Middle frontal gyrus (tissue), 1 donor: Measurements from ENCODE around the gene PRTN3.
A peak's percentile ranks its signal among the peaks of the same experiment; 100 is the strongest.

Source experiments
- DNase-seq: peaks from one replicate; pipeline ENCODE4 v3.0.0-alpha.2; 2015; ENCODE audit warnings: low spot score; ENCODE audit errors: extremely low spot score

The PRTN3 gene, protein sequence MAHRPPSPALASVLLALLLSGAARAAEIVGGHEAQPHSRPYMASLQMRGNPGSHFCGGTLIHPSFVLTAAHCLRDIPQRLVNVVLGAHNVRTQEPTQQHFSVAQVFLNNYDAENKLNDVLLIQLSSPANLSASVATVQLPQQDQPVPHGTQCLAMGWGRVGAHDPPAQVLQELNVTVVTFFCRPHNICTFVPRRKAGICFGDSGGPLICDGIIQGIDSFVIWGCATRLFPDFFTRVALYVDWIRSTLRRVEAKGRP

DNA sequence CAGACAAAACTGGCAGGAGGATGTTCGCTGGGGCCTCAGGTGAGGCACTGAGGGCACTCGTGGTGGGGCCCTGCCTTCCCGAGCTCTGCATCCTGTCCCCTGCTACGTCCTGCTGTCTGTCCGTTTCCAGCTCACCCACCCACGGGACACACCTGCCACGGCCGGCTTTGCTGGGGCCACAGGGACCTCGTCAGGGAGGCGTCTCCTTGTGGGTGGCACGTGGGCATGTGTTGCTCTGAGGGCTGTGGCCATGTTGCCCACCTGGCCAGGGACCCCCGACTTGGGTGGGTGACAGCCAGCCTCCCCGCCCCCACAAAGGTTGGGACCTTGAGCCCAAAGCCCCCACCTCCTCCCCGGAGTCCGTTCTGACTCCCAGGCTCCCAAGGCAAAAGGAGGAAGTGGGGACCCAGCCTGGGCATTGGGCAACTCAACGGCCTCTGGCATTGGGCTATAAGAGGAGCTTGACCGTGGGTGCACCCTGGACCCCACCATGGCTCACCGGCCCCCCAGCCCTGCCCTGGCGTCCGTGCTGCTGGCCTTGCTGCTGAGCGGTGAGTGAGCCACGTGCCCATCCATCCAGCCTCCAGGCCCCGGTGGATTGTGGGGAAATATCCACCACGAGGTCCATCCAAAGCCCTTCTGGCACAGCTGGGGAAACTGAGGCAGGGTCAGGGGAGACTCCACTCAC lies at the start of gene PRTN3:
PRTN3 (plus strand) TSS at position 481 of the 688 bp plus-strand sequence; CDS start at position 491, 10 bp downstream.
- no peak for DNase-seq

DNA sequence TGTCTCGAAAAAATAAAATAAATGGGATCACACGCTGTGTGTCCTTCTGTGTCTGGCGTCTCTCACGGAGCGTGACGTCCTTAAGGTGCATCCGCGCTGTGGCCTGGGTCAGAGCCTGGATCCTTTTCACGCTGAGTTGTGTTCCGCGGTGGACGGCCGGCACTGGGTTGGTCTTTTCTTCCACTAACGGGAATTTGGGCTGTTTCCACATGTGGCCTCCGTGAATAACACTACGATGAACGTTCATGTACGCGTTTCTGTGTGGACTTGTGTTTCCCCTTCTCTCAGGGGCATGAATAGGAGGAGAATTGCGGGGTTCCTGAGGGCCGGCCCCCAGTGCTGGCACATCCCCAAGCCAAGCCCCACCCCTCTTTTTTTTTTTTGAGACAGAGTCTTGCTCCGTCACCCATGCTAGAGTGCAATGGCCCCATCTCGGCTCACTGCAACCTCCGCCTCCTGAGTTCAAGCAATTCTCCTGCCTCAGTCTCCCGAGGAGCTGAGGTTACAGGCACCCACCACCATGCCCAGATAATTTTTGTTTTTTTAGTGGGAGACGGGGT lies 49.7 kb upstream of the PRTN3 start:
- DNase-seq, result no peak

DNA sequence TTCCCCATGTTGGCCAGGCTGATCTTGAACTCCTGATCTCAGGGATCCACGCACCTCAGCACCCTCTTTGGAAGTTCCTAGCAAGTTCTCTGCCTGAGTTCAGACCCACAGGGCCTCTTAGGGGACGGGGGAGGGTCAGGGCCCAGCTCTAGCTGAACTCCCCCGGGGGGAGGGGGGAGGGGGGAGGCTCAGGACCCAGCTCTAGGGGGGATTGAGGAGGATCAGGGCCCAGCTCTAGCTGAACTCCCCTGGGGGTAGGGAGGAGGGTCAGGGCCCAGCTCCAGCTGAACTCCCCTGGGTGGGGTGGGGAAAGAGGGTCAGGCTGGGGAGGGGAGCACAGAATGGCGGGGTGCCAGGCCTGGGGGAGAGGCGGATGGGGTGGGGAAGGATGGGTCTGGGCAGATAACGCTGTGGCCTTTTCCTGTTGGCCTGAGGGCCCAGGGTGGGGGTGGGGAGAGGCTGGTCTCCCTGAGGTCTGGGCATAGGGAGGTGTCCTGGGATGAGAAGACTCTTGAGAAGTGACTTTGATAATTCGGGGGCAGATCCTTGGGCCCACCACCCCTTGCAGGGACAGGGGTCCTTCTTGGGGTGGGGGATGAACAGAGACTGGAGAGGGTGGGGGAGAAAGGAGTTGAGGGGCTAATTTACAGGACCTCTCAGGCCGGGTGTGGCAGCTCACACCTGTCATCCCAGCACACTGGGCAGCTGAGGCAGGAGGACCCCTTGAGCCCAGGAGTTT lies 49.1 kb upstream of the PRTN3 start:
- no peak for DNase-seq

DNA sequence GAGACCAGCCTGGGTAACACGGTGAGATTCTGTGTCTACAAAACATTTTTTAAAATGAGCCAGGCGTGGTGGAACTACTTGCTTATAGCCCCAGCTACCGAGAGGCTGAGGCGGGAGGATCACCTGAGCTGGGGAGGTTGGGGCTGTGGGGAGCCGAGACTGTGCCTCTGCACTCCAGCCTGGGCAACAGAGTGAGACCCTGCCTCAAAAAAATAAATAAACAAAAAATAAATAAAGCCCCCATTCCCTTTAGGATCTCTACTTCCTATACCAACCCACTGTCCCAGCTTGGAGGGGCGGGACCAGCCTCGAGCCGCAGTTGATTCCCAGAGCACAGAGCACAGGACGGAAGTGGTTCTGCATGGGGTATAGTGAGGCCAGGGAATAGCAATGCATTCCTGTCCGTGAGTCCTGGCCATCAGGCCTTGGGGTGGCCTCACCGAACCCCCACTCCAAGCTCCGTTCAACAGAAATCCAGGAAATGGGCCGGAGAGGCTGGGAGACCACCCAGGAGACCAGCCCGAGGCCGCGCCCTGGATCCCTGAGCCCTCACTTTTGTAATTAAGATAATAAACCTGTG lies 48.4 kb upstream of the PRTN3 start:
- no peak for DNase-seq

DNA sequence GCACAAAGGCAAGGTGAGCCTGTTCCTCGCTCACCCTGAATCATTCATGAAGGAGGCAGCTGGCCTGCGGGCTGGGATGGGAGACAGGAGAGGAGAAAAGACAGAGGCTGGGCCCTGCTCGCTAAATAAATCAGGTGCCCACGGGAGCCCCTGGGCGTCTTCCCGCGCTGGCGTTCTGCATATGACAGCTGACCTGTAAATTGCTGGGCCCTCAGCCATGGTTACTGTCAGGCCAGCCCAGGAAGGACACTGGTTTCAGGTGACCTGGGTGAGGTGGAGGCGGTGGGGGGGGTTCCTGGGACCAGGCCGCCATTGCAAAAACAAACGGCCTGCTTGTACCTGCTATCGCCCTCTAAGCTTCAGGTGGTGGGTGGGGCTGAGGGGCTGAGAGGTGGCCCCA lies 47.0 kb upstream of the PRTN3 start:
- no peak for DNase-seq

DNA sequence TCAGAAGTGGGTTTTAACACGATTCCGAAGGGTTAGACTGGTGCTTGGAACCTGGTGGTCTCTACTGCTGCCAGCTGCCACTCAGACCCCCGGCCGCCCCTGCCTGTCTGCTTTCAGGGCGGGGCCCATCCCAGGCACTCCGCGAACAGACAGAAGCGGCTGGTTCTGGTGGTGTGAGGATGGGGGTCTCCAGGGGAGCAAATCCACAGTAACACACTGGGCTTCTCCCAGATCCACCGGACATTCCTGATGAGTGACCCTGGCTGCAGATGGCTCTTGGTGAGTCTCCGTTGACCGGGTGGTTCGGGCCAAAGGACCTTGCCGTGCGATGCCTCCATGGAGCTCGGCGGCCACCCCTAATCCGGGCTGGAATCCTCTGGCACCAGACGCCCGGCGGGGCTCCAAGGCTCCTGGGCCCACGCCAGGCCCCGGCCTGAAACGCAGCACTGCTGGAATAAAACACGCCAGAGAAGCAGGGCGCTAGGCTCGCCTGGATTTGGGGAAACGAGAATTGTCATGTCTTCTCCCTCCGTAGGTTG lies 45.7 kb upstream of the PRTN3 start:
- no peak for DNase-seq

DNA sequence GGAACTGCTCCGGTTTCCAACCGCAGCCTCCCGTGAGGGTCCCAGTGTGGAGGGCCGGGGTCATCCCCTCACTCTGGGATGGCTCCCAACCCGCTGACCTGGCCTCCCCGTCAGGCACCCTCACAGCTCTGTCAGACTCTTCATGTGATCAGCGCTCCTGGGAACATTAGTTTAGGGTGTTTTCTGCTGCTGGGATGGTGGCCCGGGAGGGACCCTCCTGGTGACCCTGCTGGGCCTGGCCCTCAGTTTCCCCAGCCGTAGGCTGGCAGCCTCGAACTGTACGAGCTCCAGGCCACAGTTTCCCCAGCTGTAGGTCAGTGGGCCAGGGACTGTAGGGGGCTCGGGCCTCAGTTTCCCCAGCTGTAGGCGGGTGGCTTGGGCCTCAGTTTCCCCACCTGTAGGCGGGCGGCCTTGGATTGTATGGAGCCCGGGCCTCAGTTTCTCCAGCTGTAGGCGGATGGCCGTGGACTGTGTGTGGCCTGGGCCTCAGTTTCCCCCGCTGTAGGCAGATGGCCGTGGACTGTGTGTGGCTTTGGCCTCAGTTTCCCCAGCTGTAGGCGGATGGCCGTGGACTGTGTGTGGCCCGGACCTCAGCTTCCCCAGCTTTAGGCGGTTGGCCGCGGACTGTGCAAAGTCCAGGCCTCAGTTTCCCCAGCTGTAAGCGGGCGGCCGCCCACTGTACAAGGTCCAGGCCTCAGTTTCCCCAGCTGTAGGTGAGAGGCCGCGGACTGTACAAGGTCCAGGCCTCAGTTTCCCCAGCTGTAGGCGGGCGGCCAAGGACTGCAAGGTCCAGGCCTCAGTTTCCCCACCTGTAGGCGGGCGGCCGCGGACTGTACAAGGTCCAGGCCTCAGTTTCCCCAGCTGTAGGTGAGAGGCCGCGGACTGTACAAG lies 44.9 kb upstream of the PRTN3 start:
- no peak for DNase-seq

DNA sequence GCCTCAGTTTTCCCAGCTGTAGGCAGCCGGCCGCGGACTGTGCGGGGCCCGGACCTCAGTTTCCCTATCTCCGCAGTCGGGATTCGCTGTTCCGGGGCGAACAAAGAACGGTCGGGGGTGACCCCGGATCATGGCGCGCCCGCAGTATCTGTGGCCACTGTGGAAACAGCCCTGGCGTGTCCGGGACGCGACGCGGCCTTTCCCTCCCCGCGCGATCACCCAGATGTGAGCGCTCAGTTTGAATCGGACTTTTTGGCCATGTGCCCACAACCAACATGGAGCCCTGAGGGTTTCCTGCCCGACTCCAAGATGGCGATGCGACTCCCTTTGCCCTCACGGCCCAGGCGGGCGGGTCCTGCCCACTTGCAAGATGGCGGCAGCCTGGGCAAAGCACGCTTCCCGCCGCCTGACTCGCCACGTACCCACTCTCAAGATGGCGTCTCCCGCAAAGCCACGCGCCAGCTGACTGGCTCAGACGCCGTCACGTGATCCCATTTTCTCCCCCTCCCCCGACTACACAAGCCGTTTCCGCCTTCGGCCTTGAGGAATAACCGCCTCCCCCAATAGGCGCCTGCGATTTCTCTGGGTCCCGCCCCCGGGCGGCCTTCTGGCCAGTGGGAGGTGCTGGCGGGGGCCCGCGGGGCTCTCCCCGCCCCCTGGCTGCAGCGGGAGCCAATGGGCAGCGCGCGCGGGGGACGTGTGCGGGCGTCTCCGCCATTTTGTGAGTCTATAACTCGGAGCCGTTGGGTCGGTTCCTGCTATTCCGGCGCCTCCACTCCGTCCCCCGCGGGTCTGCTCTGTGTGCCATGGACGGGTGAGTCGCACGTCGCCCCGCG lies 43.9 kb upstream of the PRTN3 start, which contains the start of gene PTBP1:
PTBP1 (plus strand) TSS at position 761 of the 836 bp plus-strand sequence; CDS start at position 807, 46 bp downstream.
- DNase-seq, result peak; percentile 99

DNA sequence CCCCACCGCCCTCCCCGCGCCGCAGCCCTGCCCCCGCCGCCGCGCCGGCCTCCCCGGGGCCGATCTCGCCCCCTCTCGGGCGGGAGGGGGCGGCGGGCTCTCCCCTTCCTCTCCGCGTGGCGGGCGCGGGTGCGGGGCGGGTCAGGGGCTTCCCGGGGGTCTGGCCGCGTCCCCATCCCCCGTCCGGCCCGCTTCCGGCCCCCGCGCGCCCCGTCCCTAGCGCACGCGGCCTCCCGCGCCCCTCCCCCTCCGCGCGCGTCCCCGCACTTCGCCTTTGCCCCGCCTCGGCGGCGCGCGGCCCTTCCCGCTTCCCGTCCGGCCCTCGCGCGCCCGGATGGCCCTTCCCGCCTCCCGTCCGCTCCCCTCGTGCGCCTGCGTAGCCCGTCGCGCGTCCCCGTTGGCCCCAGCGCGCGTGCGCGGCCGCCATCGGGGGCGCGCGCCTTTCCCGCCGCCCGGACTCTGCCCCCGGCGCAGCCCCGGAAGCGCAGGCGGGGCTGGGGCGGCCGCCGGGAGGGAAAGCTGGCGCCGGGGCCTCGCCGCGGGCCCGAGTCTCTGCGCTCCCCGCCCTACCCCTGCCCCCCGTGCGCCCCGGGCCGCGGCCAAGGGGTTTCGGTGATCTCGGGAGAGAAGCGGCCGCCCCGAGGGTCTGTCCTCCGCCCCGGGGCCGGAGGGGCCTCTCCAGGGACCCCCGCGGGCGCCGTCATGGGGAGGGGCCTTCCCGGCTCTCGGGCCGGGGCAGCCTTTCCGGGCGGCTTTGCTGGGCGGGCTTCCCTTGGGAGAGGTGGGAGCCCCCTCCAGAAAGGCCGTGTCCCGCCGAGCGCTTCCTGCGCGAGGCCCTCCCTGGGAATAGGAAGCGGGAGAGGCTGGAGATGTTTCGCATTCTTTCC lies 43.0 kb upstream of the PRTN3 start:
- DNase-seq, result peak; percentile 38

DNA sequence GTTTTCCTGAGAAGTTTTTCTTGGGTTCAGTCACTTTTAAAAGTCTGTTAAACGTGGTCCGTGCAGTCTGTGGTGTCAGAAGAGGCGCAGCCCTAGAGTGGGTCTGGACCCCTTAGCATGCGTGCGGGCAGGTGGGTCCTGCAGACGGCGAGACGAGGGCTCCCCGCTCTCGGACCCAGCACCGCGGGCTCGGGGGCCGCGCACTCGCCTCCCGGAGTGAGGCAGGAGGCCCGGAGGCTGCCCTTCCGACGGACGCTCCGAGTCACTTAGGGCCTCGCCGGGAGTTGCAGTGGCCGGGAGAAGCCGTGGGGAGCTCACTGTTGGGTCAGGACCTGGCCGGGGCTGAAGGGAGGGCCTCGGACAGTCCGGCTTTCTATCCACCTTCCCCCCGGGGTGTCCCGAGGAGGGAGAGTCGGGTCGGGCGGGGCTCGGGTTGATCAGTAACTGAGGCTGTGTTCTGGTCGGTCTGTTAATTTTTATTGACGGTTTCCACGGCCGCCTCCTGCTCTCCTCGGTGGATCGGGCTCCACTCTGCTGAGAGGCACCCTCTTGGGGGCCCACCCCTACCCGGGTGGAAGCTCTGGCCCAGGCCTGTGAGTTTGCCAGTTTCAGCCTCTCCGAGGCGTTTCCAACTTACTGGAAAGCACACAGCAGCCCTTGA lies 42.3 kb upstream of the PRTN3 start:
- DNase-seq, result no peak

DNA sequence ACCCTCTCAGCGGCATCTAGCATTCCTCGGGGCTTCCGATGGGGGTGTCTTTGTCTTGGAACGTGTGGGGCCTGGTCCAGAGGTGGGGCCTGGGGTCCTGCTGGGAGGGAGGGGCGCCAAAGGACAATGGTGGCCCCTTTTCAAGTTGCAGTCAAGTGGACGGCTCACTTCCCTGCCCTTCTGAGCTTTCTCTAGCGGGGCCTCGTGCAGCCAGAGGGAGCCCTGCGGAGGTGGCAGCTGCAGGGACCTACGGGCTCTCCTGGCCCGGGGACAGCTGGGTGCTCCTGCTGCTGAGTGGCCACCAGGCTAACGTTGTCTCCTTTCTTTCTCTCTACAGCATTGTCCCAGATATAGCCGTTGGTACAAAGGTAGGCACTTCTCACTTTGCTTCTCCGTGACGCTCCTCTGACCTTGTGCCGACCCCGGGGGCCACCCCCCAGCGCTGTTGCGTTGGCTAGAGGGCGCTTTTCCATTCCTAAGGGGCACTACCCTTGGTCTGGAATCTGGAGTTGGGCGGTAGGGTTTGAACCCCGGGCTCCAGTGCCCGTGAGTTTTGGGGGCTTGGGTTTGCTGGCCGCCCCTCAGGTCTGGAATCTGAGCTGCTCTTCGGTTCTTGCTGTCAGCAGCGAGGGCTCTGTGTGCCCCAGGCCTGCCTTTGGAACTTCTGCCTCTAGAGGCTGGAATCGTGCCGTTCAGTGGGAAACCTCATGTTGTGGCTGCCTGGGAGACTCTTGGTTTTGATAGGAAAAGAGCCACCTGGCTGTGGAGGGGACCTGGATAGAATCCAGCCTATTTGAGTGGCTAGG lies 41.5 kb upstream of the PRTN3 start:
- DNase-seq, result no peak

DNA sequence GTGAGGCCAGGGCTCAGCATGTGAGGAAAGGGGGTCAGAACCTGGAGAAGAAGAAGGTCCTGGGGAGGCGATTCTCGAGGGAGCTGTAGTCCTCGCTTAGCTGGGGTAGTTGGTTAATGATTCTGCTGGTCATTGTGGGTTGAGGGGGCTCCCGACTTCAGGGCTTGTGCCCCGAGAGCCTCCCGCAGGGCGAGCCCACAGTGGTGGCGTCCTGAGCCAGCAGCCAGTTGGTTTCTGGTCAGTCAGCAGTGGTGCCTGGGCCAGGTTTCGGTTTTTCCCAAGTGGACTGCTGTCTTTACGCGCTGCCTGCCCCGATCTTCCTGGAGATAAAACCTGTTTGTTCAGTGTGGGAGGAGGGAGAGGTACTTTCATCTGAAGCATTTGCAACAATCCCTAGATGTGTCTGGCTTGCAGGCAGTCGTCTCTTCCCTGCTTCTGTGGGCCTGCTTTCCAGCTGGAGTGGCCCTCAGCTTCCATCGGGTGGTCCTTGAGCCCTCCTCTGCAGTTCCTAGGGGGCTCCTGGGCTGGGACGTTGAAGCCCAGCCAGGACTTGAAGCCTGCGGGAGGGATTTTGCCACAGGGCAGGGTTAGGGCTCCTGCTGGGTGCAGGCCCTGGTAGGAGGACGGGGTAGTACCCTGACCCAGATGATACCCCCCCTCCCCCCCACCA lies 40.3 kb upstream of the PRTN3 start:
- no peak for DNase-seq

DNA sequence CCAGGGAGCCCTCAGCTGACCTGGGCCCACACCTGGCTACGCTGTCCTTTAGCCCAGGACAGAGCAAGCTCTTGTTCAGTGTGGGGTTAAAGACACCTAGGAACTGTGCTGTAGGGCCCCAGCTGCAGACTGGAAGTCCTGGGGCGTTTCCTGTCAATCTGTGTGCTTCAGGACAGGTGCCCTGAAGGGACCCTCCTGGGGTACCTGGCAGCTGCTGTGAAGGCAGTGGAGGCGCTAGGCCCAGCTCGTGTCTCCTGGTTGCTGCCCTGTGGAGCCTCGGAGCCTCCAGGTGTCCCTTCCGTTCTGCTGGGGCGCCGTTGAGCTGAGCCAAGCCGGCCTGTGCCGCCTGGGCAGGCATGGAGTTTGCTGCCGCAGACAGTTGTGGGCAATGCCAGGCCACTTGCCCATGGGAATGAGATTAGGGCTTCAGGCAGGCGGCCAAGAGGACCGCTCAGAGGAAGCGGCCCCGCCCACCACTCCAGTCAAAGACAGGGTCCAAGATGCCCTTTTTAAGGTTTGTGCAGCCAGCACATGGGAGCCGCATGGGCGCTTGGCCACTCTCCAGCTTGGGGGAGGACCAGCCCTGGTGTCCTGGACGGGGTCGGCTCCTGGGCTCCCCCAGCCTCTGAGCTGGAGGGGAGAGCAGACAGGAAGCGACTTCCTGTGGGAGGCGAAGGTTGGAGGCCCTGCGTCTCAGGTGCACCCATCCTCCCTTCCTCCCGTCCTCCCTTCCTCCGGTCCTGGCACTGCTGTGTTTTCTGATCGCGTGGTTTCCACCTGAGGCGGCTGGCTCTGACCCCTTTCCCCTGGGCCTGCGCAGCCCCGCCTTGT lies 39.6 kb upstream of the PRTN3 start:
- DNase-seq, result no peak

DNA sequence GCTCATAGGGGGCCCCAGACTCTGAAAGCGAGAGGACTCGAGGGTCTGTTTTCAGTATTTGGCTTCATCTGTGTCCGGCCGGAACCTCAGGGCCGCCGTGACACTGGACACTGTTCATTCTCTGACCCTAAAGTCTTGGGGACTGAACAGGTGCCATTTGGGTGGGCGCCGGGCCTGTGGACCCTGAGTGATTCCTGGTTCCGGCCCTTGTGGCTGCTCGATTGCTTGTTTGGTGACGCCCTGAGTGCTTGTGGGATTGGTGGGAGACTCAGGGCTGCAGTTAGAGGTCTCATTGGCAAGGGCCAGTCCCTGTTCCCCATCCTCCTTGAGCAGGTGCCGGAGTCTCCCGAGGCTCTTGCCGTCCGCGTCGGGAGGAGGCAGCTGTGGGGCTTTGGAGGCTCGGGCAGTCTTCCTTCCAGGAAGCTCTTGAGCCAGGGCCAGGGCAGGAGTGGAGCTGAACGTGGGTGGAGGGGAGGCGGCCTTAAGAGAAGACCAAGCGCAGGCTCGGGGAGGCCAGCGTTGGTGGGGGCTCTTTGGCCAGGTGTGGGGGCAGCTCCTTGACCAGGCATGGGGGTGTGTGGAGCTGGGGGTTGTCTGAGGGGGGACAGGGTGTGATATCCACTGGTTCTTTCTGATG lies 38.8 kb upstream of the PRTN3 start:
- DNase-seq, result no peak

DNA sequence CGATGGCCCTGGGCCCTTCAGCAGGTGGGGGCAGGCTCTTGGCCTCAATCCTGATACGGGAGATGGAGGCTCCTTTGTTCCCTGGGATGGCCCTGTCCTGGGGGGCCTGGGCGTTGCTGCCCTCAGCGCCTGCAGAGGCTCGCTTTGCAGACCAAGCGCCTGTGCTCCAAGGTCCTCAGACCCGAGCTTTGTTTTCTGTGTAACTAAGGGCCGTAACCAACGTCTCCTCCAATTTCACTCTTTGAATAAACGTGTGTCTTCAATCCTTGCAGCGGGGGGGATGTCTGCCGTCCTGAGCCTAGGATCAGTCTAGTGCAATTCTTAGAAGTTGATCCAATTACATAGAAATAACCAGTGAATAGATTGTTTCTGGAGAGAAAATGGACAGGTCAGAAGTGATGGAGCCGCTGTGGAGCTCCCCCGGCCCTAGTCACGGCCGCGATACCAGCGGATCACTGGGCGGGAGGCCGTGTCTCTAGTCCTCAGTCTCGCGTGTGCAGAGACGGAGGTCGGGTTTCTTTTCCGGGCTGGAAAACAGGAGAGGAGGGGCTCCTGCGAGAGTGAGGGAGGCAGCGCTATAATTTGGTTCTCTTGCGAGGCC lies 38.2 kb upstream of the PRTN3 start:
- DNase-seq, result no peak
